GM12872 (cell line): ENCODE data around the gene PHLPP2.

Source experiments
- TF ChIP-seq, protein P1 (sequence below): IDR thresholded peaks from 3 replicates; pipeline ENCODE4 v1.5.1; 2011; ENCODE audit warnings: low read depth, mild to moderate bottlenecking, low read length, moderate library complexity; ENCODE audit not compliant: insufficient read depth

PHLPP2 gene

DNA sequence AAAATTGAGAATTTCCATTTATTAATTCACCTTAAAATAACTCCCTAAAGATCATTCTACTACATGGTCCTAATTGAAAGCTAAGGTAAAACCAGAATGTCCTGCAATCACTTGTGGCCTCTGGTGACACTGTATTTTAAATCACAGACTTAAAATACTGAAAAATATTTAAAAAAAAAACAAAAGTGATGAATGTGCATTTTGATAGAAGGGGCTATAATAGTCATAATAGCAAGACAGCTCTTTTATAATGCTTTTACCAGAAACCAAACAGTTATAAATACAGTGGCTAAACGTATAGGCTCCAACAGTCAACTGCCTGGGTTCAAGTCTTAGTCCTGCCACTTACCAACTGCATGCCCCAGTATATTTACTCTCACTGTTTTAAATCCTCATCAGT lies 21.2 kb downstream of the PHLPP2 start:
- TF ChIP-seq, protein P1, sequence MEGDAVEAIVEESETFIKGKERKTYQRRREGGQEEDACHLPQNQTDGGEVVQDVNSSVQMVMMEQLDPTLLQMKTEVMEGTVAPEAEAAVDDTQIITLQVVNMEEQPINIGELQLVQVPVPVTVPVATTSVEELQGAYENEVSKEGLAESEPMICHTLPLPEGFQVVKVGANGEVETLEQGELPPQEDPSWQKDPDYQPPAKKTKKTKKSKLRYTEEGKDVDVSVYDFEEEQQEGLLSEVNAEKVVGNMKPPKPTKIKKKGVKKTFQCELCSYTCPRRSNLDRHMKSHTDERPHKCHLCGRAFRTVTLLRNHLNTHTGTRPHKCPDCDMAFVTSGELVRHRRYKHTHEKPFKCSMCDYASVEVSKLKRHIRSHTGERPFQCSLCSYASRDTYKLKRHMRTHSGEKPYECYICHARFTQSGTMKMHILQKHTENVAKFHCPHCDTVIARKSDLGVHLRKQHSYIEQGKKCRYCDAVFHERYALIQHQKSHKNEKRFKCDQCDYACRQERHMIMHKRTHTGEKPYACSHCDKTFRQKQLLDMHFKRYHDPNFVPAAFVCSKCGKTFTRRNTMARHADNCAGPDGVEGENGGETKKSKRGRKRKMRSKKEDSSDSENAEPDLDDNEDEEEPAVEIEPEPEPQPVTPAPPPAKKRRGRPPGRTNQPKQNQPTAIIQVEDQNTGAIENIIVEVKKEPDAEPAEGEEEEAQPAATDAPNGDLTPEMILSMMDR = no peak

DNA sequence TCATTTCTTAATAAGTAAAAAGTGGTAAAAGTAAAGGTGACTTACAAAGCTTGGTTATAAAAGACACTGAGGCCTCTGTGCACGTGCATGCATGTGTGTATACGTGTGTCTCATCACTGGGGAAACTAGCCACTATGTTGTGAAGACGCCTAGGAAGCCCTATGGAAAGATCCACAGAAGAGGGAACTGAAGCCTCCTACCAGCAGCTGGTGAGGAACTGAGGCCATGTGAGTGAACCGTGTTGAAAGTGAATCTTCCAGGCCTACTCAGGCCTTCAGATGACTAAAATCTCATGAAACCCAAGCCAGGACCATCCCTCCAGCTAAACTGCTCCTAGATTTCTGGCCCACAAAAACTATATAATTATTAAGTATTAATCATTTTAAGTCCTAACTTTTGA lies 23.7 kb downstream of the PHLPP2 start:
- TF ChIP-seq, protein P1 = no peak

DNA sequence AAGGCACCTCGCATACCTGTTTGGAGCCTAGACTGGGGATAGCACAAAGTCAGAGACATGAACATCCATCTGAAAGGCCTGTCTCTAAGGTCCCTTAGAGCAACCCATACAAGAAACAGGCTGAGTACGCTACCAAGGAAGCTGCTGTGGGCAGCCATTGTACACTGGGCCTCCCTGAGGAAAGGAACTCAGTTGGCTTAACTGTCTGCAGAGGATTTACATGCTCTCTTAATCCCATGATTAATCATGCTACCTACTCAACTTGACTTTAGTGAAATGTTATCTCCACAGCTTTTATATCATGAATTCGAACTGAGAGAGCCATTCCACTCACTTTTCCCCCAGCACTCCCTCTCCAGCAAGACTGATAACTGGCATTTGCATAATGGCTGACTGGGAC lies 26.0 kb downstream of the PHLPP2 start:
- TF ChIP-seq, protein P1 = no peak

DNA sequence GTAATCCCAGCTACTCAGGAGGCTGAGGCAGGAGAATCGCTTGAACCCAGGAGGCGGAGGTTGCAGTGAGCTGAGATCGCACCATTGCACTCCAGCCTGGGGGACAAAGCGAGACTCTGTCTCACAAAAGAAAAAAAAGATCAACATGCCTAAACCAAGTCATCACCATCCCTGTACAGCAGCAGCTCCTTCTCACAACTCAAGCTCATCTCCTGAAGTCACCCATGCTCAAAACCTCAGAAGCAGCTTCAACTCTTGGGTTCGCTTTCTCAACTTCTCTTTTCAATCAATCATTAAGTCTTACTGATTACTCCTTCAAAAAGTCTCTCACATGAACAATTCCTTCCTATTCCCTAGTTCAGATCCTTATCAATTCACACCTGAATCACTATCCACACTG lies 31.3 kb downstream of the PHLPP2 start:
- TF ChIP-seq, protein P1 = no peak

DNA sequence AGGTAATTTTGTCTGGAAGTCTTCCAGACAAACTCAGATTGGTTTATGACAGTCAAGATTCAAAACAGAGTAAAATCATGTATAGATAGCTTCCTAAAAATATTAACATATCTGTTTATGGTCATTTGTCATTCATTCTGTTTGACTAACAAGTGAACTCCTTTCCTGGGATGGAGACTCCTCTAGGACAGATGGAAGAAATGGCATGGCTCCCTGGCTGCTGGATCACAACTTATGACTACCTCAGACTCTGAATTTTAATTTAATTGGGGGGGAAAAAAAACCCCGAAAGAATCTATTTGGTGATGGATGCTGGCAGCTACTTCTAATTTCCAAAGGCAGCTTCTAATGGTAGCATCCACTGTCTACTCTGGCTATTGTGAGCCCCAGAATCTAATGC lies 34.6 kb downstream of the PHLPP2 start:
- TF ChIP-seq, protein P1 = no peak

DNA sequence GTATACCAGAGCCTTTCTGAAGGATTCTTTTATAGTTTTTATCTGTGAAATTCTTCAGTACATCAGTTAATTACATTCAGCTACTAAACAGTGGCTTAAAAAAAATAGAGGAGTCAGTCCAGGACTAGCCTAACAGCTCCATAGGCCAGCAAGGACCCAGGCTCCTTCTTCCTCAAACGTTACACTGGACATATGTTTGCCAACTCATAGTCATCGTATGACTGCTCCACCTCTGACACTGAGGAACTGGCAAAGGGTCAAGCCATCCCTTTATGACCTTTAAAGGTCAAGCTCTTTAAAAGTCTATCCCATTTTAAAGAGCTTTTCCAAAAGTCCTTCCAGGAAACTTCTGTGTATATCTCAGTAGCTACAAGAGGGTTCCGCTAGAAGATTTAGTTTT lies 36.6 kb downstream of the PHLPP2 start:
- TF ChIP-seq, protein P1 = no peak

DNA sequence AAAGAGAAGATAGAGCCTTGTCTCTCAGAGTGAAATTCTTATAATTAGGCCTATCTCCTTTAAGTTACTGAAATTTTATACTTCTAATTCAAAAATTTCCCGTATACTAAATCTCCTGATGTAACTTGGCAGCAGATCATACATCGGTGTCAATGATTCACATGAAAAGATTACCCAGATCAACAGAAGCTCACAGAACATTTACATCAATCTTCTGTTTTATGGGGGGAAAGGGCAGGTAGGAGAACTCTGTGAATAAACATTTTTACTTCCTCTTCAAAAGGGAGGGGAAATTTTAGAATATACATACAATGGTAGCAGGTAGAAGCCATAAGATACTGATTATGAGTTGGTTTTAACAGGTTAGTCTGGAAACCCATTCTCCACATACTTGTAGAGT lies 43.1 kb downstream of the PHLPP2 start:
- TF ChIP-seq, protein P1 = no peak

DNA sequence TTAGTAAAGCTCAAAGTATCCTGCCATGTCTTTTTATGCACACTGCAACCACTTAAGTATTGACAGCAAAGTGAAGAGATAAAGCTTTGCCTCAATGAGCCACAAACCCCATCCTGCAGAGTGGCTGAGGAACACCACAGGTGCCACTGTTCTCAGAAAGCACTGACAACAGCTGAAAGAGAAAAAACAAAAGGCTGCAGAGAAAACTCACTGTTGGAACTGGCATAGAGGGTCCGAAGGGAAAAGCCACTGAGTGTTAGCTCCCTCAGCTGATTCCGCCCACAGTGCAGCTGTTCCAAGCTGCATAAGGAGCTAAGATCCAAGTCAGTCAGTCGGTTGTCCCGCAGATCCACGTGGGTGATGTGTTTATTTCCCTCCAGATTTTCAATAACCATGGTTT lies 48.3 kb downstream of the PHLPP2 start:
- TF ChIP-seq, protein P1 = no peak
